AG08395 (cell line): ENCODE measurements around the gene PLXNA2.

Experiments
- DNase-seq: peaks from one replicate; pipeline ENCODE4 v3.0.0; 2012; ENCODE audit warnings: mixed read lengths, low spot score

The PLXNA2 gene

GRCh38 chr1:208221291-208221622 is 22.9 kb downstream of the PLXNA2 start:
- no peak for DNase-seq

GRCh38 chr1:208219659-208220282 is 24.4 kb downstream of the PLXNA2 start:
- peak; percentile 60 for DNase-seq

- no peak for DNase-seq
Observed at GRCh38 chr1:208219098-208219658, 25.0 kb downstream of the PLXNA2 start.

- no peak for DNase-seq
Observed at GRCh38 chr1:208218237-208219097, 25.7 kb downstream of the PLXNA2 start.

GRCh38 chr1:208217781-208218180 is 26.4 kb downstream of the PLXNA2 start:
- no peak for DNase-seq

GRCh38 chr1:208216806-208217205 is 27.4 kb downstream of the PLXNA2 start:
- no peak for DNase-seq

GRCh38 chr1:208216062-208216461 is 28.1 kb downstream of the PLXNA2 start:
- peak; percentile 85 for DNase-seq

- DNase-seq, result no peak
Observed at GRCh38 chr1:208215393-208215792, 28.8 kb downstream of the PLXNA2 start.

- no peak for DNase-seq
Observed at GRCh38 chr1:208213786-208214185, 30.4 kb downstream of the PLXNA2 start.

- DNase-seq, result no peak
Observed at GRCh38 chr1:208212893-208213292, 31.3 kb downstream of the PLXNA2 start.

- no peak for DNase-seq
Observed at GRCh38 chr1:208211921-208212843, 32.0 kb downstream of the PLXNA2 start.

- DNase-seq, result no peak
Observed at GRCh38 chr1:208209896-208210589, 34.1 kb downstream of the PLXNA2 start.

- no peak for DNase-seq
Observed at GRCh38 chr1:208209286-208209685, 34.9 kb downstream of the PLXNA2 start.

- no peak for DNase-seq
Observed at GRCh38 chr1:208208132-208208487, 36.1 kb downstream of the PLXNA2 start.

GRCh38 chr1:208207388-208208131 is 36.6 kb downstream of the PLXNA2 start:
- DNase-seq, result peak; percentile 36

- DNase-seq, result no peak
Observed at GRCh38 chr1:208206092-208206698, 38.0 kb downstream of the PLXNA2 start.

GRCh38 chr1:208205216-208206013 is 38.8 kb downstream of the PLXNA2 start:
- DNase-seq, result no peak

GRCh38 chr1:208204779-208205178 is 39.4 kb downstream of the PLXNA2 start:
- DNase-seq, result no peak

GRCh38 chr1:208203848-208204609 is 40.2 kb downstream of the PLXNA2 start:
- peak; percentile 38 for DNase-seq
